Epidermal melanocyte (primary cell): Measurements from ENCODE around the gene VPS50.

Source experiments
- DNase-seq: peaks from one replicate; pipeline ENCODE4 v3.0.0; 2011; ENCODE audit warnings: low spot score; ENCODE audit not compliant: insufficient read length

The VPS50 gene

DNA sequence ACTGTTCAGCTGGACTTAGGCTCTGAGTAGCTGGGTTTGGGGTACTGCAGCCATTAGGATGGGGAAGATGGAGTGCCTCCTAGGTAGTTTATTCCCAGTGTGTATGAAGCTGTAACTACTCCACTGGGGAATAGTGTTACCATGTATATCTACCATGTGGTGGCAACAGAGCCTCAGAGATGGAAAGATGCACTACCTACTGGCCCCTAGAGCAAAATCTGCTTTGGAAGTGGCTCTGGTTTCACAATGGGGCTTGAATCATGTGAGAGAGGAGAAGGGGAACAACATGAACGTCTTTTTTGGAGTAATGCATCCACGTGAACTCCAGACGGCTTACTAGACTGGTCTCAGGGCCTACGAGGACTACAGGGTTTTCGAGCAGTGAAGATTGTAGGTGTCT is 175.1 kb downstream of the VPS50 start:
- no peak for DNase-seq

DNA sequence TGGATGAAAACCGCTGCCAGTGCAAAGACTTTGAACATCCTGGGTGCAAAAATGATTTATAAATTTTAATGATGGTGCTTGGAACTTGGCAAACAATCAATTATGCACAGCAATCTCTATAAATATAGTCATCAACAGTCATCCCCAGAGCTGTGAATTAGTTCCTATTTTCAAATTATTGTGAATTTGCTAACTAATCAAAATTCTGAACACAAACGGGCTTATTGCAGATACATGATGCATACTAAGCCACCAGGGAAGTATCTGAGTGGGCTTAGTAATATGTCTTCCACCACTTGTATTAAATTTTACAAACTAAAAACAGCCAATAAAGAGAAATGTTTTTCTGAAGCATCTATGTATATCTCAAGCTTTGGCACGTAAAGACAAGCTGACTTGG is 177.2 kb downstream of the VPS50 start:
- DNase-seq, result no peak
